ENCODE measurements around the gene CTSE.

- TF ChIP-seq YY1 (IDR thresholded peaks at IDR 0.05; ENCODE audit: low read depth) (no peak), REST (IDR thresholded peaks at IDR 0.05; ENCODE audit: low read depth) (no peak), TCF12 (IDR thresholded peaks at IDR 0.05; ENCODE audit: low read depth) (no peak), RAD21 (IDR thresholded peaks at IDR 0.05; ENCODE audit: low read depth) (no peak), EP300 (IDR thresholded peaks at IDR 0.05; ENCODE audit: borderline replicate concordance) (no peak), CEBPB (IDR thresholded peaks at IDR 0.05) (no peak), TAF1 (IDR thresholded peaks at IDR 0.05; ENCODE audit: low read depth) (no peak)
These were observed 45.0 kb downstream of the CTSE start for GRCh38 chr1:205978676-205979075.

Measured in Ishikawa (cell line).